Measurements from ENCODE around the gene CCS. TPM values are rescaled to one million over a fixed set of nuclear protein-coding genes. Genes with fewer than 3 reads are reported as not detected.

CCS gene
- total RNA-seq, 1 donor from 2014 or later, result 58.0 TPM

DNA sequence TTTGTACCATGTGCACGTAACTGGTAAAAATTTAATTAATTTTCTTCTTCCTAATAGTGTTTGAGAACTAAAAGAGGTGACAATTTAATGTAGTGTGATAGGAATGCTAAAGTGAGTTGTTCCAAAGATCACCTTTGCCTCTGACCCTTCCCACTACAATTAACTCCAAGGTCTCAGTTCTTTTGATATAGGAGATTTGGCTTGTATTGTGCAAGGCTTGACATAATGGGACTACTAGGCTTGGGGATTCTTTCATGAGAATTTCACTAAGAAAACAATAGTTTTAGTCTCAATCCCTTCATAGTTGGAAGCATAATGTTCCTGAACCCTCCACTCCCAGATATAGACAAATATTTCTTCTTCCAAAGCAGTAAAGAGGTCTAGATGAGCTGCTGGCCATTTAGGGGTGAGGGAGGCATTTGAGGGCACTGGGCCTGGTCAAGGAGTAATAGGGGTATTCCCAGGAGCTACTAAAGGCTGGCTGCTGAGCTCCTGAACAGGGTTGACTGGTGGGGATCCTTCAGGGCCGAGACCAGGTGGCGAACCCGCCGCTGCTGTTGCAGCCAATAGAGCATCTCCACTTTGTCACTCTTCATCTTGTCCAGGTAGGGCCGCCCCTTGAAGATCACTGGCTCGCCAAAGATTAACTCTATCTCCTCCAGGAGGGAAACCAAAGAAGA is 2.8 kb upstream of the CCS start:
- no peak overlapping the region for H3K27ac Mint-ChIP-seq
- H3K4me1 Mint-ChIP-seq (ENCODE audit: unreplicated experiment), result peaks cover 11% of the 10 kb centered on the region
- peaks cover 4% of the 10 kb centered on the region for H3K9me3 Mint-ChIP-seq
- H3K36me3 Mint-ChIP-seq, result no peaks in the 10 kb centered on the region
- no peak for DNase-seq (ENCODE audit: extremely low spot score, unreplicated experiment)
- TF ChIP-seq, protein P1, sequence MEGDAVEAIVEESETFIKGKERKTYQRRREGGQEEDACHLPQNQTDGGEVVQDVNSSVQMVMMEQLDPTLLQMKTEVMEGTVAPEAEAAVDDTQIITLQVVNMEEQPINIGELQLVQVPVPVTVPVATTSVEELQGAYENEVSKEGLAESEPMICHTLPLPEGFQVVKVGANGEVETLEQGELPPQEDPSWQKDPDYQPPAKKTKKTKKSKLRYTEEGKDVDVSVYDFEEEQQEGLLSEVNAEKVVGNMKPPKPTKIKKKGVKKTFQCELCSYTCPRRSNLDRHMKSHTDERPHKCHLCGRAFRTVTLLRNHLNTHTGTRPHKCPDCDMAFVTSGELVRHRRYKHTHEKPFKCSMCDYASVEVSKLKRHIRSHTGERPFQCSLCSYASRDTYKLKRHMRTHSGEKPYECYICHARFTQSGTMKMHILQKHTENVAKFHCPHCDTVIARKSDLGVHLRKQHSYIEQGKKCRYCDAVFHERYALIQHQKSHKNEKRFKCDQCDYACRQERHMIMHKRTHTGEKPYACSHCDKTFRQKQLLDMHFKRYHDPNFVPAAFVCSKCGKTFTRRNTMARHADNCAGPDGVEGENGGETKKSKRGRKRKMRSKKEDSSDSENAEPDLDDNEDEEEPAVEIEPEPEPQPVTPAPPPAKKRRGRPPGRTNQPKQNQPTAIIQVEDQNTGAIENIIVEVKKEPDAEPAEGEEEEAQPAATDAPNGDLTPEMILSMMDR (conservative IDR thresholded peaks at IDR 0.05), result no peak
- H3K27me3 Mint-ChIP-seq, result no peaks in the 10 kb centered on the region
- H3K4me3 Mint-ChIP-seq, result no peak overlapping the region

DNA sequence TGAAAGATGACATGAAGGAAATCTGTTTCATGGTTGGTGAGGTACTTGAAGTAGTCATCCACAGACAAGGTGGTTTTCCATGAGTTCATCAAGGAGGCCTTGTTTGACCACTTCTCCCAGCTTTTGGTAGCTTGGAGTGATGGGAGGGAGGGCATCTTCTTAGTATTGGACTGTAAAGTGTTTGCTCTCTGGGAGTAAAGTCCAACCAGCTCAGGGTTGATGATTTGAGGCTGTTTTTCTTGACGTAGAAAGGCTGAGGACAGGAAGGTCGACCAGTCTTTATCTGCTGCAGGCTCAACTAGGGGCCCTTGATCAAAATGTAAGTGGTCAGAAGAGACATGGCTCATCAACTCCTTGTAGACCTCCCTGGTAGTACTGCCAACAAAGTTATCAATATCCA is 1.8 kb upstream of the CCS start:
- Mint-ChIP-seq H3K36me3 (no peaks in the 10 kb centered on the region), H3K9me3 (peaks cover 4% of the 10 kb centered on the region), H3K27ac (no peak overlapping the region), H3K27me3 (no peaks in the 10 kb centered on the region), H3K4me3 (no peak overlapping the region), H3K4me1 (ENCODE audit: unreplicated experiment) (peaks cover 13% of the 10 kb centered on the region)
- TF ChIP-seq, protein P1 (conservative IDR thresholded peaks at IDR 0.05), result no peak
- DNase-seq (ENCODE audit: extremely low spot score, unreplicated experiment), result no peak

DNA sequence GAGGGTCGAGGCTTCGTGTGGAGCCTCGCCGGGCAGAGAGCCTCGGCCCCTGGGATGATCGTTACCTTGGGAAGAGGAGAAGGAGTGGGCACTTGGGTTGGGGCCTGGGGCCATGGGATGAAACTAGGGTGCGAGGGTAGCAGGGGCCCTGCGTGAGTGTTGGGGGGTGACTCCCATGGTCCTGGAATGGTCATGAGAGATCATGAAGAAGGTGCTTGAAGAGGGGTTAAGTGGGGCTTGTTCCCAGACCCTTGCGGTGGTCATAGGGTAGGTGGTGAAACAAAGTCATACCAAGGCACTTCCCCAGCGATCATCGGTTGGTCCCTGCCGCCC is 284 bp downstream of the CCS start:
- Mint-ChIP-seq H3K27me3 (no peaks in the 10 kb centered on the region), H3K36me3 (no peaks in the 10 kb centered on the region), H3K9me3 (peaks cover 4% of the 10 kb centered on the region), H3K4me1 (ENCODE audit: unreplicated experiment) (peaks cover 13% of the 10 kb centered on the region), H3K4me3 (peak overlapping the region; percentile 100), H3K27ac (peak overlapping the region; percentile 94)
- no peak for DNase-seq (ENCODE audit: extremely low spot score, unreplicated experiment)
- TF ChIP-seq, protein P1 (conservative IDR thresholded peaks at IDR 0.05), result no peak

DNA sequence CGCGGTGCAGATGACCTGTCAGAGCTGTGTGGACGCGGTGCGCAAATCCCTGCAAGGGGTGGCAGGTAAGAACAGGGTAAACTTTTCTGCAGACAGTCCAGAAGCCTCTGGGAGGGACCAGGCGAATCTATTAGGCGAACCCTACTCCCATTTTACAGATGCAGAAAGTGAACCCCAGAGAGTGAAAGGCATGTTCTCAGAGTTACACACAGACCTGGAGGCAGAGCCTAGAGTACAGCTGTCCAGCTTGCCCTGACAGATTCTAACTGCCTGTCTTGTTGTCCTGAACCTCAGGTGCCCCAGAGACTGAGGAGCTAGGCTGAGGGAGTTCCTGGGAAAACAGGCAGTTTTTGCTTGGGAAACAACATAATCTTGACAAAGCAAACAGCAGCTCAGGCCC is 665 bp downstream of the CCS start:
- Mint-ChIP-seq H3K4me1 (ENCODE audit: unreplicated experiment) (peaks cover 13% of the 10 kb centered on the region), H3K9me3 (peaks cover 4% of the 10 kb centered on the region), H3K27me3 (no peaks in the 10 kb centered on the region), H3K4me3 (peak overlapping the region; percentile 100), H3K27ac (peak overlapping the region; percentile 94), H3K36me3 (no peaks in the 10 kb centered on the region)
- TF ChIP-seq, protein P1 (conservative IDR thresholded peaks at IDR 0.05), result no peak
- DNase-seq (ENCODE audit: extremely low spot score, unreplicated experiment), result no peak

DNA sequence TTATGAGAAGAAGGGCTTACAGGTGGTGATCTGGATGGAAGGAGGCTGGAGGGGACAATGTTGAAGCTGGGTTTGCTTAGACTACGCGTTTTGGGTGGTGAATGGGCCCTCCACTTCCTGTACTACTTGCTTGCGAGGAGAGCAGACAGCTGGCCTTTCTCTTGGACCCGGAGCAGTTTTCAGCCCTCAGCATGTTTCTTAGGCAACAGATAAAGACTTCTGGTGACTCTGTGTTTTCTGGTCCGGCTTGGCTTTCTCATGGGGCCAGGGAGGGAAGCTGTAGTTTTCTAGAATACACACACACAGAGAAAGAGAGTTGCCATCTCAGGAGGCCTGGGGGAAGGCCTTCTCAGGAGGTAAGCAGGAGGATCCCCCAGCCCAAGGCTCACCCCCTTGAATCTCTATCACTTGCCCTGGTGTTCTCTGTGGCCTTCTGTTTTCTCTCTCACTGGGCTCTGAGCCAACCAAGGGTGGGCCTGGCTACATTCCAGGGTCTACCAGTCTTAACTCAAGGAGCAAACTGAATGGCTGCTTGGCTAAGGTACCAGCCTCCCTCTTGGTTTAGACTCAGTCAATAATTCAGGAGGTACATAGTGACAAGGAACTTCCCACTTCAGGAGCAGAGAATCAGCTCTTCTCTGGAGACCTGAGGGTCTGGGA is 2.4 kb downstream of the CCS start:
- Mint-ChIP-seq H3K4me3 (peak overlapping the region; percentile 77), H3K4me1 (ENCODE audit: unreplicated experiment) (peaks cover 14% of the 10 kb centered on the region), H3K36me3 (no peaks in the 10 kb centered on the region), H3K27me3 (no peaks in the 10 kb centered on the region), H3K9me3 (peaks cover 4% of the 10 kb centered on the region), H3K27ac (peak overlapping the region; percentile 37)
- no peak for DNase-seq (ENCODE audit: extremely low spot score, unreplicated experiment)
- TF ChIP-seq, protein P1 (conservative IDR thresholded peaks at IDR 0.05), result no peak

All from type B pancreatic cell (in vitro differentiated cells).